Measurements from ENCODE around the gene CLCN5. TPM values are rescaled to one million over a fixed set of nuclear protein-coding genes. Genes with fewer than 3 reads are reported as not detected.

CLCN5 gene
- total and polyA plus RNA-seq, 2 donors (not counting 1 experiment from before 2014, with no cell fraction given), result 2.9 to 3.6 TPM

- Histone ChIP-seq H3K27ac (ENCODE audit: insufficient read depth, low read length) (no peak overlapping the region), H2AFZ (ENCODE audit: low read length) (no peak overlapping the region), H3K36me3 (ENCODE audit: control insufficient read depth, insufficient read depth, low read length) (no peaks in the 10 kb centered on the region), H3K27me3 (ENCODE audit: control insufficient read depth, insufficient read depth, low read length) (no peaks in the 10 kb centered on the region), H3K4me3 (replicated peaks in 1 of 4; ENCODE audit: control extremely low read depth in 1 of 4, insufficient read depth in 1 of 4, low read depth in 3 of 4, low read length in 4 of 4) (no peak overlapping the region), H3K4me2 (ENCODE audit: extremely low read depth, insufficient read depth, low read length) (no peak overlapping the region), H3K9me3 (ENCODE audit: control insufficient read depth, insufficient read depth, low read depth, low read length) (no peaks in the 10 kb centered on the region), H4K20me1 (ENCODE audit: control insufficient read depth, extremely low read depth, insufficient read depth, low read length) (no peaks in the 10 kb centered on the region), H3K9ac (ENCODE audit: insufficient read depth, low read length) (no peak overlapping the region), H3K4me1 (ENCODE audit: control insufficient read depth, extremely low read depth, insufficient read depth, low read length) (no peaks in the 10 kb centered on the region), H3K79me2 (ENCODE audit: control insufficient read depth, insufficient read depth, low read length) (no peaks in the 10 kb centered on the region)
- TF ChIP-seq EZH2 (IDR thresholded peaks at IDR 0.05; ENCODE audit: low read length, missing control alignments) (no peak), CTCF (conservative IDR thresholded peaks at IDR 0.05 in 1 of 2, IDR thresholded peaks at IDR 0.05 in 1 of 2; ENCODE audit: low read depth in 1 of 2, low read length in 2 of 2) (peak; percentile 66 to 82)
- DNase-seq (ENCODE audit: low read depth in 2 of 2), result peak; percentile 50 to 55
Measured at GRCh38 chrX:49919617-49920016, 2.8 kb upstream of the CLCN5 start.

- Histone ChIP-seq H3K9me3 (ENCODE audit: control insufficient read depth, insufficient read depth, low read depth, low read length) (no peaks in the 10 kb centered on the region), H4K20me1 (ENCODE audit: control insufficient read depth, extremely low read depth, insufficient read depth, low read length) (no peaks in the 10 kb centered on the region), H3K4me3 (replicated peaks in 1 of 4; ENCODE audit: control extremely low read depth in 1 of 4, insufficient read depth in 1 of 4, low read depth in 3 of 4, low read length in 4 of 4) (no peak overlapping the region), H2AFZ (ENCODE audit: low read length) (no peak overlapping the region), H3K4me1 (ENCODE audit: control insufficient read depth, extremely low read depth, insufficient read depth, low read length) (no peaks in the 10 kb centered on the region), H3K79me2 (ENCODE audit: control insufficient read depth, insufficient read depth, low read length) (no peaks in the 10 kb centered on the region), H3K4me2 (ENCODE audit: extremely low read depth, insufficient read depth, low read length) (no peak overlapping the region), H3K9ac (ENCODE audit: insufficient read depth, low read length) (no peak overlapping the region), H3K27me3 (ENCODE audit: control insufficient read depth, insufficient read depth, low read length) (no peaks in the 10 kb centered on the region), H3K36me3 (ENCODE audit: control insufficient read depth, insufficient read depth, low read length) (no peaks in the 10 kb centered on the region), H3K27ac (ENCODE audit: insufficient read depth, low read length) (no peak overlapping the region)
- no peak for DNase-seq (ENCODE audit: low read depth in 2 of 2)
- no peak for TF ChIP-seq EZH2 (IDR thresholded peaks at IDR 0.05; ENCODE audit: low read length, missing control alignments)
- TF ChIP-seq CTCF (conservative IDR thresholded peaks at IDR 0.05 in 1 of 2, IDR thresholded peaks at IDR 0.05 in 1 of 2; ENCODE audit: low read depth in 1 of 2, low read length in 2 of 2), result no peak
Measured at GRCh38 chrX:49921109-49921508, 1.3 kb upstream of the CLCN5 start.

- Histone ChIP-seq H3K27me3 (ENCODE audit: control insufficient read depth, insufficient read depth, low read length) (no peaks in the 10 kb centered on the region), H3K27ac (ENCODE audit: insufficient read depth, low read length) (no peak overlapping the region)
Measured at GRCh38 chrX:49925176-49925575, 2.8 kb downstream of the CLCN5 start.

More at GRCh38 chrX:49925176-49925575, 2.8 kb downstream of the CLCN5 start:
- H3K36me3 ChIP-seq (ENCODE audit: control insufficient read depth, insufficient read depth, low read length), result no peaks in the 10 kb centered on the region
- no peaks in the 10 kb centered on the region for H3K9me3 ChIP-seq (ENCODE audit: control insufficient read depth, insufficient read depth, low read depth, low read length)
- TF ChIP-seq EZH2 (IDR thresholded peaks at IDR 0.05; ENCODE audit: low read length, missing control alignments), result no peak
- TF ChIP-seq CTCF (conservative IDR thresholded peaks at IDR 0.05 in 1 of 2, IDR thresholded peaks at IDR 0.05 in 1 of 2; ENCODE audit: low read depth in 1 of 2, low read length in 2 of 2), result no peak
- H2AFZ ChIP-seq (ENCODE audit: low read length), result no peak overlapping the region
- H4K20me1 ChIP-seq (ENCODE audit: control insufficient read depth, extremely low read depth, insufficient read depth, low read length), result no peaks in the 10 kb centered on the region
- H3K4me2 ChIP-seq (ENCODE audit: extremely low read depth, insufficient read depth, low read length), result no peak overlapping the region
- no peaks in the 10 kb centered on the region for H3K79me2 ChIP-seq (ENCODE audit: control insufficient read depth, insufficient read depth, low read length)
- H3K9ac ChIP-seq (ENCODE audit: insufficient read depth, low read length), result no peak overlapping the region
- DNase-seq (ENCODE audit: low read depth in 2 of 2), result no peak
- no peaks in the 10 kb centered on the region for H3K4me1 ChIP-seq (ENCODE audit: control insufficient read depth, extremely low read depth, insufficient read depth, low read length)
- H3K4me3 ChIP-seq (replicated peaks in 1 of 4; ENCODE audit: control extremely low read depth in 1 of 4, insufficient read depth in 1 of 4, low read depth in 3 of 4, low read length in 4 of 4), result no peak overlapping the region

Measured in fibroblast of lung (primary cell).